Esophagus muscularis mucosa (tissue), 4 donors: Measurements from ENCODE around the gene SIPA1L2. TPM values are rescaled to one million over a fixed set of nuclear protein-coding genes. Genes with fewer than 3 reads are reported as not detected.

Experiments
- DNase-seq: peaks from one replicate; pipeline ENCODE4 v3.0.0-alpha.2; 2017; ENCODE audit errors: extremely low spot score
- H3K27ac ChIP-seq, 4 donors: fragments of 200-600 bp; sonication (generic); replicated peaks in 1 of 4; 1 replicate in 3 of 4; 2 replicates in 1 of 4; pipeline ENCODE4 v1.5.1; 2016 to 2019; ENCODE audit warnings: mild to moderate bottlenecking in 1 of 4
- H3K27me3 ChIP-seq, 4 donors: fragments of 200-600 bp; sonication (generic); one replicate each; pipeline versions ENCODE4 v1.5.1 to v1.6.0; 2016 to 2019
- H3K36me3 ChIP-seq, 4 donors: fragments of 200-600 bp; sonication (generic); one replicate each; pipeline ENCODE4 v1.5.1; 2016 to 2019
- H3K4me1 ChIP-seq, 4 donors: fragments of 200-600 bp; sonication (generic); one replicate each; pipeline ENCODE4 v1.5.1; 2016 to 2019
- H3K4me3 ChIP-seq, 4 donors: fragments of 200-600 bp; sonication (generic); 1 replicate in 2 of 4; 2 replicates in 2 of 4; pipeline ENCODE4 v1.5.1; 2016 to 2019; ENCODE audit warnings: mild to moderate bottlenecking in 4 of 4, moderate library complexity in 1 of 4
- H3K9me3 ChIP-seq, 4 donors: fragments of 200-600 bp; sonication (generic); 1 replicate in 3 of 4; 2 replicates in 1 of 4; pipeline ENCODE4 v1.5.1; 2016 to 2019
- CTCF ChIP-seq, 3 experiments: fragments of 200-600 bp in 2 of 3; fragments of 450-650 bp in 1 of 3; sonication (generic) in 2 of 3; IDR thresholded peaks; one replicate each; pipeline ENCODE4 v1.5.1; 2017 to 2019; ENCODE audit warnings: antibody characterized with exemption in 3 of 3, mild to moderate bottlenecking in 2 of 3, moderate library complexity in 1 of 3
- EP300 ChIP-seq: sonication (generic); formaldehyde crosslinking; IDR thresholded peaks from one replicate; pipeline ENCODE4 v1.6.1; 2017; ENCODE audit warnings: antibody characterized with exemption
- POLR2A ChIP-seq: fragments of 450-650 bp; IDR thresholded peaks from one replicate; pipeline ENCODE4 v1.6.1; 2017; ENCODE audit warnings: antibody characterized with exemption, moderate library complexity, mild to moderate bottlenecking, low read depth
- POLR2AphosphoS5 ChIP-seq, 2 donors: sonication (generic); formaldehyde crosslinking; IDR thresholded peaks; one replicate each; pipeline ENCODE4 v1.6.1; 2017; ENCODE audit warnings: antibody characterized with exemption in 2 of 2
- WGBS: methylation state at CpG from one replicate; pipeline ENCODE4 v1.1.5; 2018; 5-methylcytosine and 5-hydroxymethylcytosine counted together
- intact Hi-C: fragments of 100-400 bp; cut with DNase I; formaldehyde crosslinking; loops from one replicate; pipeline ENCODE4 v1.15.1; 2023
- total RNA-seq, 4 donors: library from RNA; depleted of rRNA; stranded (reverse); fragments of >200 nt; gene quantifications; one replicate each; pipeline versions ENCODE4 v1.1.0 to v1.2.1, GENCODE V29; 2016

SIPA1L2 gene
- 10 to 100 TPM; 37.4 to 59.0 (median 43.0) TPM for total RNA-seq

- 0% methylated on average over 10 of the region's 98 CpGs for WGBS
- Histone ChIP-seq H3K4me1 (peaks cover 8 to 39% (median 37%) of the 10 kb centered on the region in 4 donors), H3K9me3 (no peaks in the 10 kb centered on the region), H3K4me3 (peak within 1 kb of the TSS; percentile 91 to 98 (median 94)), H3K36me3 (no peaks in the 10 kb centered on the region), H3K27me3 (no peaks in the 10 kb centered on the region), H3K27ac (peak within 1 kb of the TSS; percentile 90 to 98 (median 95))
- TF ChIP-seq POLR2A (peak; percentile 14), CTCF (IDR thresholded peaks at IDR 0.05) (peak; percentile 56 to 63 (median 56)), POLR2AphosphoS5 (IDR thresholded peaks at IDR 0.05) (peak; percentile 72 to 85), EP300 (no peak)
- intact Hi-C loops, result loop anchor here (5.0 to 10.0 kb wide), 2 partner anchors 545 to 763 kb away; no protein-coding TSS in a partner anchor
- peak; percentile 94 for DNase-seq
Measured at GRCh38 chr1:232630047-232630893, at the start of gene SIPA1L2. Gene SIPA1L2, minus strand, starts transcription at chr1:232630133. Its CDS starts 114,794 bp downstream, at chr1:232515339.

GRCh38 chr1:232678185-232678886 is 48.4 kb upstream of the SIPA1L2 start:
- Histone ChIP-seq H3K27ac (peak overlapping the region in 1 of 4 donors; percentile 10), H3K27me3 (no peaks in the 10 kb centered on the region), H3K9me3 (no peaks in the 10 kb centered on the region), H3K36me3 (no peaks in the 10 kb centered on the region), H3K4me1 (peaks cover 0 to 26% (median 16%) of the 10 kb centered on the region in 4 donors), H3K4me3 (no peak overlapping the region)
- TF ChIP-seq EP300 (no peak), POLR2A (no peak), CTCF (IDR thresholded peaks at IDR 0.05) (no peak), POLR2AphosphoS5 (IDR thresholded peaks at IDR 0.05) (no peak)
- no peak for DNase-seq
- WGBS, result 59% methylated on average over 9 of the region's 9 CpGs
- intact Hi-C loops, result no loop called here

- H3K27me3 ChIP-seq, result no peaks in the 10 kb centered on the region
- H3K9me3 ChIP-seq, result no peaks in the 10 kb centered on the region
- no peaks in the 10 kb centered on the region for H3K36me3 ChIP-seq
- no peak for DNase-seq
- H3K4me1 ChIP-seq, result peaks cover 0 to 23% (median 14%) of the 10 kb centered on the region in 4 donors
- WGBS, result 87% methylated on average over 2 of the region's 2 CpGs
- no peak for TF ChIP-seq EP300
- no peak for TF ChIP-seq POLR2A
- no peak for TF ChIP-seq CTCF (IDR thresholded peaks at IDR 0.05)
- TF ChIP-seq POLR2AphosphoS5 (IDR thresholded peaks at IDR 0.05), result no peak
- intact Hi-C loops, result no loop called here
- H3K27ac ChIP-seq, result no peak overlapping the region
- H3K4me3 ChIP-seq, result no peak overlapping the region
Measured at GRCh38 chr1:232676307-232676706, 46.4 kb upstream of the SIPA1L2 start.

- TF ChIP-seq EP300 (no peak), POLR2A (no peak), POLR2AphosphoS5 (IDR thresholded peaks at IDR 0.05) (no peak), CTCF (IDR thresholded peaks at IDR 0.05) (no peak)
- peak overlapping the region in 1 of 4 donors; percentile 10 for H3K27ac ChIP-seq
Measured at GRCh38 chr1:232675898-232676297, 46.0 kb upstream of the SIPA1L2 start.

More at GRCh38 chr1:232675898-232676297, 46.0 kb upstream of the SIPA1L2 start:
- H3K27me3 ChIP-seq, result no peaks in the 10 kb centered on the region
- intact Hi-C loops, result no loop called here
- no peaks in the 10 kb centered on the region for H3K36me3 ChIP-seq
- H3K4me1 ChIP-seq, result peaks cover 0 to 23% (median 14%) of the 10 kb centered on the region in 4 donors
- H3K9me3 ChIP-seq, result no peaks in the 10 kb centered on the region
- DNase-seq, result no peak
- H3K4me3 ChIP-seq, result no peak overlapping the region
- WGBS, result 95% methylated on average over 1 of the region's 1 CpG
